ENCODE results near the gene SMTN.
A peak's percentile ranks its signal among the peaks of the same experiment; 100 is the strongest.
"Not testable (repeated sequence)": the region's sequence is repeated elsewhere in the genome, so short reads cannot be mapped to it uniquely, and the experiment has no call there.

Gene SMTN

DNA sequence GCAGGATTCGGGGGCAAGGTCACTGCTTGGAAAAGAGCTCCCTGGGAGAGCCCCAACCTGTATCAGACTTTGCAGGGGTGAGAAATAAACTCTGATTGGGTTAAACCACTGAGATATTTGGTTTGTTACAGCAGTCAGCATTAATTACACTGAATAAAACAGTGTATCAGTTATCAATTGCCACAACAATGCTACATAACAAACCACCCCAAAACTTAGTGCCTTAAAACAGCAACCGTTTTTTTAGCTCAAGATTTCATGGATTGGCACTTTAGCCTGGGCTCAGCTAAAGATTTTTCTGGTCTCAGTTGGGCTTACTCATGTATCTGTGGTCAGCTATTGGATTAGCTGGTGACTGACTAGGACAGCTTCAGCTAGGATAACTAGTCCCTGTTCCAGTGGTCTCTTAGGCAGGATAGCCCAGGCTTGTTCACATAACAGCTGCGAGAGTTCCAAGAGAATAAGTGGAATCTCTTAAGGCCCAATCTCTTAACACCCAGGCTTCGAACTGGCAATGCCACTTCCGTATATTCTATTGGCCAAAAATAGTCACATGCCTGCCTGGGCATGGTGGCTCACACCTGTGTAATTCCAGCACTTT lies 7.5 kb upstream of the SMTN start:
- not testable (repeated sequence) for H3K27me3 ChIP-seq (ENCODE audit: control insufficient read depth in 1 of 2, insufficient read depth in 2 of 2, low read length in 2 of 2); H3K27ac ChIP-seq (ENCODE audit: low read depth, low read length); H3K4me1 ChIP-seq (ENCODE audit: control insufficient read depth in 1 of 2, insufficient read depth in 2 of 2, low read length in 2 of 2)

DNA sequence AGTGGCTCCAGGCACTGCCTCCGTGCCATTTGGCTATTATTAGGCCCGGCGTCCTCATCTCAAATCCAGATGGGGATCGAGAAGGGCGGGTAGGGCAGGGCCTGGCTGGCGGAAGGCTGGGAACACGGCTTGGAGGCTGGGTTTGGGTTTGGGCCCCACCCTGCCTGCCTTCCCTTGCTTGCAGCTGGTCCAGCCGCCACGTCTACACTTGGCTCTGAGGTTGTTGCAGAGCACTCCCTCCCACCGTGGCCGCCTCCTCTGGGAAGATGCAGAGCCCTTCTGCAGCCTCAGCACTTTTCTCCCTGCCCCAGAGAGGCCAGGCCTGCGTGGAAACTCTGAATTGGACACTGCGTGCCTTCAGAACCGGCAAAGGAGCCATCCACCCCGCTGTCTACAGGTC lies 5.2 kb upstream of the SMTN start:
- Histone ChIP-seq H3K4me1 (ENCODE audit: control insufficient read depth in 1 of 2, insufficient read depth in 2 of 2, low read length in 2 of 2) (peaks cover 17 to 20% of the 10 kb centered on the region in 2 donors), H3K4me3 (ENCODE audit: low read depth in 1 of 2, low read length in 2 of 2) (no peak overlapping the region), H3K9ac (ENCODE audit: low read depth in 1 of 2, low read length in 2 of 2) (no peak overlapping the region), H3K27ac (ENCODE audit: low read depth, low read length) (peak overlapping the region; percentile 50), H3K9me3 (ENCODE audit: control insufficient read depth in 1 of 2, low read length in 2 of 2) (no peaks in the 10 kb centered on the region), H3K27me3 (ENCODE audit: control insufficient read depth in 1 of 2, insufficient read depth in 2 of 2, low read length in 2 of 2) (no peaks in the 10 kb centered on the region), H3K36me3 (ENCODE audit: control insufficient read depth in 1 of 2, insufficient read depth in 2 of 2, low read length in 2 of 2) (no peaks in the 10 kb centered on the region)

More for the DNA sequence above, 7.5 kb upstream of the SMTN start:
- not testable (repeated sequence) for H3K4me3 ChIP-seq (ENCODE audit: low read depth in 1 of 2, low read length in 2 of 2); H3K9ac ChIP-seq (ENCODE audit: low read depth in 1 of 2, low read length in 2 of 2); H3K9me3 ChIP-seq (ENCODE audit: control insufficient read depth in 1 of 2, low read length in 2 of 2); H3K36me3 ChIP-seq (ENCODE audit: control insufficient read depth in 1 of 2, insufficient read depth in 2 of 2, low read length in 2 of 2)

DNA sequence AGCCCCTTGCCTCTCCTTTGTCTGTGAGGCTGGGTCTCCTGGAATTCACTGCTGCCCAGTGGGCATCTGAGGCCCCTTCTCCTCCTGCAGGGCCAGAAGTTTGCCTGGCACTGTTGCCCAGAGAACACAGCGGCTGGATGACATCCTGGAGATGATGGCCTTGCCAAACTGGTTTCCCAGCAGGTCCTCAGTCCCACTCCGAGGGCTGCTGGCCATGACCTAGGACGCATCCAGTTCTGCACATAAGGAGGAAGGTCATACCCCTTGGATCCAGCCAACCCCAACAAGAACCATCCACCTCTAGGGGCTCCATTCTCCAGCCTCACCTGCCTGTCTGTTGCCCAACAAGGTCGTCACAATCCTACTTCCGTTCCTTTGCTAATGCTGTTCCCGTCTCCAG lies 3.4 kb upstream of the SMTN start:
- H3K4me3 ChIP-seq (ENCODE audit: low read depth in 1 of 2, low read length in 2 of 2) = no peak overlapping the region
- no peaks in the 10 kb centered on the region for H3K36me3 ChIP-seq (ENCODE audit: control insufficient read depth in 1 of 2, insufficient read depth in 2 of 2, low read length in 2 of 2)
- peaks cover 30% of the 10 kb centered on the region in 2 donors for H3K4me1 ChIP-seq (ENCODE audit: control insufficient read depth in 1 of 2, insufficient read depth in 2 of 2, low read length in 2 of 2)
- H3K9me3 ChIP-seq (ENCODE audit: control insufficient read depth in 1 of 2, low read length in 2 of 2) = no peaks in the 10 kb centered on the region
- H3K27ac ChIP-seq (ENCODE audit: low read depth, low read length) = no peak overlapping the region
- no peaks in the 10 kb centered on the region for H3K27me3 ChIP-seq (ENCODE audit: control insufficient read depth in 1 of 2, insufficient read depth in 2 of 2, low read length in 2 of 2)
- no peak overlapping the region for H3K9ac ChIP-seq (ENCODE audit: low read depth in 1 of 2, low read length in 2 of 2)

DNA sequence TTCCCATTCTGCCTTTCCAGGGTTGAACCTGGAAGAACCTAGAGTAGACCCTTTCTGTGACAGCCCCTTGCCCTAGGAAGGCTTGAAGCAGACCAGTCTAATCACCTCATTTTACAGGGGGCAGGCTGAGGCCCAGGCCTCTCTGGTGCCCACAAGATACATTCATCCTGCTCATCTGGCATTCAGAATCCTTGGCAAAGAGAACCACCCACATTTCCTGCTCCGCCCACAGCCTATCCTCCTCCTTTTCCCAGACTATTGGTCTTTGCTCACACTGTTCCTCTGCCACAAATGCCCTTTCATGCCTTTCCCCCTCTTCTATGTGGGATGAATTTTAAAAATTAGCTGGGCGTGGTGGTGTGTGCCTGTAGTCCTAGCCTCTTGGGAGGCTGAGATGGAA lies 2.7 kb upstream of the SMTN start:
- H3K27ac ChIP-seq (ENCODE audit: low read depth, low read length) = peak overlapping the region; percentile 6

DNA sequence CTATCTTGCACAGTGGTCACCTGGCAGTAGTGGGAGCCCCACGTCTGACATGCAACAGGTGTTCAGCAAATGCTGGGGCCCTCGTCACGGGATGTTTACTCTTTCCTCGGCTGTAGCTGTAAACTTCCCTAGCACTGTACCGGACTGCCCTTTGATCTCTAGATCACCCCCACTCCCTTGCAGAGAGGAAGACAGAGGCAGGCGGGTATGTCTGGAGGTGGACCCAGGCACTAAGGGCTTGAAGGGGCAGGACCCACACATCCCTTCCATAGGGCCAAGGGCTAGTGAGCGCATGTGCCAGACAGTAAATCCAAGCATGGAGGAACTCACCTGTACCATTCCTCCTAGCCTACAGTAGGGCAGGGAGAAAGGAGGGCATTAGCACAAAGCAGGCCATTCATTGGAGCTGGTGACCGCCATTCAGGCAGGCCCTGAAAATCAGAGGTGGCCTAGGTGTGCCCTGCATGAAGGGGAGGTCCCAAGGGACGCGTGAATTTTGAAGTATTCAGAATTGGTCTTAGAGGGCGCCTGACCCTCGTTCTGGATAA lies 1.9 kb upstream of the SMTN start:
- H3K4me1 ChIP-seq (ENCODE audit: control insufficient read depth in 1 of 2, insufficient read depth in 2 of 2, low read length in 2 of 2) = peaks cover 45% of the 10 kb centered on the region in 2 donors
- no peaks in the 10 kb centered on the region for H3K36me3 ChIP-seq (ENCODE audit: control insufficient read depth in 1 of 2, insufficient read depth in 2 of 2, low read length in 2 of 2)
- H3K4me3 ChIP-seq (ENCODE audit: low read depth in 1 of 2, low read length in 2 of 2) = peak overlapping the region; percentile 16 to 23
- no peaks in the 10 kb centered on the region for H3K27me3 ChIP-seq (ENCODE audit: control insufficient read depth in 1 of 2, insufficient read depth in 2 of 2, low read length in 2 of 2)
- H3K9me3 ChIP-seq (ENCODE audit: control insufficient read depth in 1 of 2, low read length in 2 of 2) = no peaks in the 10 kb centered on the region
- peak overlapping the region; percentile 6 for H3K27ac ChIP-seq (ENCODE audit: low read depth, low read length)
- peak overlapping the region in 1 of 2 donors; percentile 3 for H3K9ac ChIP-seq (ENCODE audit: low read depth in 1 of 2, low read length in 2 of 2)

More for the DNA sequence above, 2.7 kb upstream of the SMTN start:
- H3K4me3 ChIP-seq (ENCODE audit: low read depth in 1 of 2, low read length in 2 of 2); H3K9me3 ChIP-seq (ENCODE audit: control insufficient read depth in 1 of 2, low read length in 2 of 2); H3K27me3 ChIP-seq (ENCODE audit: control insufficient read depth in 1 of 2, insufficient read depth in 2 of 2, low read length in 2 of 2); H3K36me3 ChIP-seq (ENCODE audit: control insufficient read depth in 1 of 2, insufficient read depth in 2 of 2, low read length in 2 of 2): not testable (repeated sequence)
- peak overlapping the region in 1 of 2 donors; percentile 29 for H3K9ac ChIP-seq (ENCODE audit: low read depth in 1 of 2, low read length in 2 of 2)
- peaks cover 37% of the 10 kb centered on the region in 2 donors for H3K4me1 ChIP-seq (ENCODE audit: control insufficient read depth in 1 of 2, insufficient read depth in 2 of 2, low read length in 2 of 2)

DNA sequence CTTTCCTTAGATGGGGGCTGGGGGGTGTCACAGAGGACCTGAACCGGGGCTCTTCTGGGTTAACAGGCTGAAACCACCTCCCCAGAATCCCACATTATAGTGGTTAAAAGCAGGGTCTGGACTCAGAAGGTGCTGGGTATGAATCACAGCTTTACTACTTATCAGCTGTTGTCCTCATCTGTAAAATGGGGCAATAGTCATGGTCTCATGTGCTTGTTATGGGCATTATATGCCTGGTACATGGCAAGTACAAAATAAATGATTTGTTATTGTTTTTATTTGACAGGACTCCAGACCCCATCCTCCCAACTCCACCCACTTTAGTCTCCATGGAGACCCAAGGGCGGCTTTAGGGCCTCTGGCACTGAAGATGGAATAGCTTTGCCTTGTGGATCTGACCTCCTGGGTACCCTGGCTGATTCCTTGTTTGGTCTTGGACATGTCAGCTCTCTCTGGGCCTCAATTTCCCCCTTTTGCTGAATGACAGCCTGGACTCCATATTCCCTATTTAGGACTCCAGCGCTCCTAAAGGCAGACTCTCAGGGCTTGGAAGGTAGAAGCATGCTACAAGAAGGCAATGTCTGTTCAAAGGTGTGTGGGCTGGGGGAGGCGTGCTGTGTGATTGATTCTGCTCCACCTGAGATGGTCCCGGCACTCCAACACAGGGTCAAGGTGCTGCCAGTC lies 812 bp upstream of the SMTN start:
- Histone ChIP-seq H3K4me3 (ENCODE audit: low read depth in 1 of 2, low read length in 2 of 2) (peak overlapping the region; percentile 82 to 93), H3K9me3 (ENCODE audit: control insufficient read depth in 1 of 2, low read length in 2 of 2) (no peaks in the 10 kb centered on the region), H3K36me3 (ENCODE audit: control insufficient read depth in 1 of 2, insufficient read depth in 2 of 2, low read length in 2 of 2) (no peaks in the 10 kb centered on the region), H3K27ac (ENCODE audit: low read depth, low read length) (peak overlapping the region; percentile 89), H3K27me3 (ENCODE audit: control insufficient read depth in 1 of 2, insufficient read depth in 2 of 2, low read length in 2 of 2) (no peaks in the 10 kb centered on the region), H3K4me1 (ENCODE audit: control insufficient read depth in 1 of 2, insufficient read depth in 2 of 2, low read length in 2 of 2) (peaks cover 49% of the 10 kb centered on the region in 2 donors), H3K9ac (ENCODE audit: low read depth in 1 of 2, low read length in 2 of 2) (peak overlapping the region; percentile 87 to 93)

DNA sequence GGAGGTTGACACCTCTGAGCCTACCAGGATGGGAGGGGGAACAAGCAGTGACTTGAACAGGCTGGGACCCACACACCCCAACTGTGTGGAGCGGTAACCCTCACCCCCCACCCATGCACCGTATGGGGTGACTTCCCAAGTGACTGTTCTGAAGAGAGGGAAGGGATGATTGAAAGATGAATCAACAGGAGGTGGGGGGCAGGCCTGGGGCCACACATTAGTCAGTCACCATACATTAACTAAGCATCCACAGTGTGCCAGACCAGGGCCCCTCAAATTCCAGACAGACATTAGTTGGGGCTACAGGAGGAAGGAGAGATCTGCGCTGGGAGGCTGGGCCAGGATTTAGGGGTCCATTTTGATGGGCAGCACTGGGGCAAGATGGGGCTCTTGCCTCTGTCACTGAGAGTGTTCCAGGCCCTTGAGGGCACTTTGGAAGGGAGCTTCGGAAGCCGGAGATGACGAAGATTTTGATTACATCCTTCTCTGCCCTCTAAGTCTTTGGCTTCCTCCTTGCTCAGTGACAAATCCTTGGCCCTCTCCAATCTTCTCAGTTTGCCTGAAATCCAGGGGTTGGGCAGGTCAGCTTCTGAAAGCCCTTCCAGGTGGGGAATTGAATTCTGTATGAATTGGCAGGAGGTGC lies 966 bp downstream of the SMTN start:
- Histone ChIP-seq H3K4me1 (ENCODE audit: control insufficient read depth in 1 of 2, insufficient read depth in 2 of 2, low read length in 2 of 2) (peaks cover 59 to 62% of the 10 kb centered on the region in 2 donors), H3K27me3 (ENCODE audit: control insufficient read depth in 1 of 2, insufficient read depth in 2 of 2, low read length in 2 of 2) (no peaks in the 10 kb centered on the region), H3K4me3 (ENCODE audit: low read depth in 1 of 2, low read length in 2 of 2) (peak overlapping the region; percentile 82 to 93), H3K36me3 (ENCODE audit: control insufficient read depth in 1 of 2, insufficient read depth in 2 of 2, low read length in 2 of 2) (no peaks in the 10 kb centered on the region), H3K27ac (ENCODE audit: low read depth, low read length) (peak overlapping the region; percentile 91), H3K9ac (ENCODE audit: low read depth in 1 of 2, low read length in 2 of 2) (peak overlapping the region; percentile 87 to 93), H3K9me3 (ENCODE audit: control insufficient read depth in 1 of 2, low read length in 2 of 2) (no peaks in the 10 kb centered on the region)

DNA sequence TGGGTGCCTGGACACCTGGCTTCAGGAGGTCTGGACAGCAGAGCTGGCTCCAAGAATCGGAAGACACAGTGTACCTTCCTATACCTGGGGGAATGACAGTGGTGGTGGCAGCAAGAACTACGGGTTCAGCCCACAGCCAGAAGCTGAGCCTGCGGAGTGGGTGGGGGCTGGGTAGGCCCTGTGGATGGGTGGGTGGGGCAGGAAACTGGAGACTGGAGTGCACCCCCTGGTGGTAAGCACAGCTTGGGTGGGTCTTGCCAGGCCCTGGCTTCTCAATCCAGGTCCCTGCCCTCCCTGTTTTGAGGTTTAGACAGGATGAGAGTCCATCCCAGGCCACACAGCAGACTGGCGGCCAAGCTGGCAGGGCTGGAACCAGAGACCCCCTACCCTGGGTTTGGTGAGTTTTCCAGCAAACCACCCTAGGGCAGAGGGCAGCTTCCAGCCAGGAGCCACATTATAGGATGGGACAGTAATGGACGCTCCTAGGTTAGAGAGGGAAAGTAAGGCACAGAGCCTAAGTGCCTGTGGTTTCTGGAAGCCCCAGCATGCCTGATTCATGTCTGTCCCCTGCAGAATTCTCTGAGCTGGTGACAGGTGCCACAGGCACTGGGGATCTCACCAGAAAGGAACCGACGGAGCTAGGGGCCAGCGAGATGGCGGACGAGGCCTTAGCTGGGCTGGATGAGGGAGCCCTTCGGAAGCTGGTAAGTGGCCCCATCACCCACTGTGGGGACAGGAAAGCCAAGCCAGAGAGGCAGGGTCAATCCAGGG lies 1.7 kb downstream of the SMTN start:
- Histone ChIP-seq H3K27me3 (ENCODE audit: control insufficient read depth in 1 of 2, insufficient read depth in 2 of 2, low read length in 2 of 2) (no peaks in the 10 kb centered on the region), H3K36me3 (ENCODE audit: control insufficient read depth in 1 of 2, insufficient read depth in 2 of 2, low read length in 2 of 2) (peaks cover 1 to 6% of the 10 kb centered on the region in 2 donors), H3K4me1 (ENCODE audit: control insufficient read depth in 1 of 2, insufficient read depth in 2 of 2, low read length in 2 of 2) (peaks cover 59 to 62% of the 10 kb centered on the region in 2 donors), H3K9ac (ENCODE audit: low read depth in 1 of 2, low read length in 2 of 2) (peak overlapping the region; percentile 87 to 93), H3K4me3 (ENCODE audit: low read depth in 1 of 2, low read length in 2 of 2) (peak overlapping the region; percentile 82 to 93), H3K9me3 (ENCODE audit: control insufficient read depth in 1 of 2, low read length in 2 of 2) (no peaks in the 10 kb centered on the region), H3K27ac (ENCODE audit: low read depth, low read length) (peak overlapping the region; percentile 91)

DNA sequence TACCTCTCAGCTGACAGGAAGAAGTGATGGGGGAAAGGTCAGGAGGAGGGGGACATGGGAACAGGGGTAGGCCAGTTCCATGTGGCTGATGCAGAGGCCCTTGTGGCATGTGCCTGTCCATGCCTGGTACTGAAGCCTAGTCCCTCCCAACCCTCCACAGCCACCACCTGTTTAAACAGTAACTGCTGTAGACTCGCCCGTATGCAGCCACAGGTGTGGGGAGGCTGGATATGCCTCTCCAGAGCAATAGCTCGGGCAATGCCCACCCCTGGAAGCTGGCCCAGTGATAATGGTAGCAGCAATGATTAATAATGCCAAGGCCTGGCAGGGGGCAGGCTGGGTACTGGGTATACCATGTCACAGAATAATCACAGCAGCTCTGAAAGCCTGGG lies 2.3 kb downstream of the SMTN start:
- peaks cover 59 to 62% of the 10 kb centered on the region in 2 donors for H3K4me1 ChIP-seq (ENCODE audit: control insufficient read depth in 1 of 2, insufficient read depth in 2 of 2, low read length in 2 of 2)
- H3K36me3 ChIP-seq (ENCODE audit: control insufficient read depth in 1 of 2, insufficient read depth in 2 of 2, low read length in 2 of 2) = peaks cover 7 to 12% of the 10 kb centered on the region in 2 donors
- H3K27me3 ChIP-seq (ENCODE audit: control insufficient read depth in 1 of 2, insufficient read depth in 2 of 2, low read length in 2 of 2) = no peaks in the 10 kb centered on the region
- no peaks in the 10 kb centered on the region for H3K9me3 ChIP-seq (ENCODE audit: control insufficient read depth in 1 of 2, low read length in 2 of 2)
- H3K27ac ChIP-seq (ENCODE audit: low read depth, low read length) = peak overlapping the region; percentile 91
- H3K4me3 ChIP-seq (ENCODE audit: low read depth in 1 of 2, low read length in 2 of 2) = peak overlapping the region; percentile 87 to 93
- peak overlapping the region; percentile 67 to 93 for H3K9ac ChIP-seq (ENCODE audit: low read depth in 1 of 2, low read length in 2 of 2)
